OCI-LY7 (cell line): ENCODE measurements around the gene PRR30. TPM values are rescaled to one million over a fixed set of nuclear protein-coding genes. Genes with fewer than 3 reads are reported as not detected.
"Not testable (repeated sequence)": the region's sequence is repeated elsewhere in the genome, so short reads cannot be mapped to it uniquely, and the experiment has no call there.

ENCODE experiments used
- BruUV-seq: library from RNA; stranded (reverse); fragments of 400-500 nt; replicated peaks from 2 replicates; lab custom pipeline; 2021; lab: Mats Ljungman, UMichigan
- CTCF ChIA-PET: fragments of 300-600 bp; sonication (Branson Sonifier 250); formaldehyde crosslinking; loops from one replicate; lab custom pipeline; 2022; ENCODE audit warnings: antibody characterized with exemption; ENCODE audit not compliant: unreplicated experiment; lab: Charles Lee
- POLR2A ChIA-PET: fragments of 300-600 bp; sonication (Branson Sonifier 250); formaldehyde crosslinking; loops from one replicate; lab custom pipeline; 2022; ENCODE audit warnings: antibody characterized with exemption; lab: Charles Lee
- DNase-seq: peaks from one replicate; pipeline ENCODE4 v3.0.0-alpha.2; 2015; ENCODE audit warnings: low spot score
- H2AFZ ChIP-seq: fragments of 200-600 bp; sonication (generic), shearing (Covaris generic); 2 replicates; pipeline ENCODE4 v1.6.1; 2014; ENCODE audit warnings: mild to moderate bottlenecking, antibody characterized with exemption, low read length, moderate library complexity
- H3K27ac ChIP-seq: fragments of 200-600 bp; sonication (generic); 2 replicates; pipeline ENCODE4 v1.5.1; 2014; ENCODE audit warnings: mixed run types, low read depth, mild to moderate bottlenecking, moderate library complexity, low read length, inconsistent platforms; ENCODE audit not compliant: poor library complexity, severe bottlenecking
- H3K36me3 ChIP-seq: fragments of 200-600 bp; sonication (generic); 2 replicates; pipeline ENCODE4 v1.6.1; 2014; ENCODE audit warnings: mild to moderate bottlenecking, antibody characterized with exemption, low read length, moderate library complexity, mixed read lengths; ENCODE audit not compliant: insufficient read depth
- H3K4me1 ChIP-seq: fragments of 200-600 bp; sonication (generic); 2 replicates; pipeline ENCODE4 v1.5.1; 2014; ENCODE audit warnings: mild to moderate bottlenecking, low read length; ENCODE audit not compliant: insufficient read depth, poor library complexity, severe bottlenecking
- H3K4me2 ChIP-seq: fragments of 200-600 bp; sonication (generic); 2 replicates; pipeline ENCODE4 v1.6.1; 2014; ENCODE audit warnings: mild to moderate bottlenecking, low read length
- H3K4me3 ChIP-seq: fragments of 200-600 bp; sonication (generic); 2 replicates; pipeline ENCODE4 v1.5.1; 2014; ENCODE audit warnings: mild to moderate bottlenecking, low read depth, low read length; ENCODE audit not compliant: poor library complexity, severe bottlenecking
- H3K79me2 ChIP-seq: fragments of 200-600 bp; sonication (generic); 2 replicates; pipeline ENCODE4 v1.6.1; 2016; ENCODE audit warnings: low read depth, mild to moderate bottlenecking, low read length, moderate library complexity, mixed read lengths; ENCODE audit not compliant: insufficient read depth
- H3K9me2 ChIP-seq: fragments of 200-600 bp; sonication (generic); 2 replicates; pipeline ENCODE4 v1.6.1; 2016; ENCODE audit warnings: mild to moderate bottlenecking, low read length, mixed read lengths; ENCODE audit not compliant: insufficient read depth
- H3K9me3 ChIP-seq: fragments of 200-600 bp; sonication (generic); 2 replicates; pipeline ENCODE4 v1.6.1; 2014; ENCODE audit warnings: mild to moderate bottlenecking, mixed run types, low read length, mixed read lengths
- H4K20me1 ChIP-seq: fragments of 200-600 bp; sonication (generic); 2 replicates; pipeline ENCODE4 v1.6.1; 2014; ENCODE audit warnings: mild to moderate bottlenecking, antibody characterized with exemption, low read length, moderate library complexity, mixed read lengths; ENCODE audit not compliant: insufficient read depth
- CTCF ChIP-seq: fragments of 200-600 bp; sonication (generic); conservative IDR thresholded peaks from 2 replicates; pipeline ENCODE4 v1.5.1; 2014; ENCODE audit warnings: mild to moderate bottlenecking, antibody characterized with exemption, low read length, moderate library complexity, mixed read lengths
- EZH2phosphoT487 ChIP-seq: fragments of 200-600 bp; sonication (generic); IDR thresholded peaks from 2 replicates; pipeline ENCODE4 v1.6.1; 2018; ENCODE audit warnings: low read depth, borderline replicate concordance, mild to moderate bottlenecking, mixed run types, antibody characterized with exemption, low read length, moderate library complexity, mixed read lengths
- intact Hi-C: fragments of 100-400 bp; cut with micrococcal nuclease; formaldehyde crosslinking; loops from one replicate; pipeline ENCODE4 v1.10.0; 2022; ENCODE audit not compliant: unreplicated experiment
- total RNA-seq, 2 experiments: library from RNA; depleted of rRNA in 1 of 2; stranded (reverse); fragments of >200 nt in 1 of 2; shearing (Covaris generic) in 1 of 2; gene quantifications; 2 replicates each; pipeline ENCODE4 v1.2.3, GENCODE V29; 2014 to 2022

The PRR30 gene
- total RNA-seq, 2 experiments from 2014 or later: not detected

- no peak for DNase-seq
- Histone ChIP-seq H3K4me1 (no peaks in the 10 kb centered on the region), H3K9me3 (no peaks in the 10 kb centered on the region), H4K20me1 (no peaks in the 10 kb centered on the region), H2AFZ (no peak overlapping the region), H3K4me3 (no peak overlapping the region), H3K4me2 (no peak overlapping the region), H3K79me2 (no peaks in the 10 kb centered on the region), H3K9me2 (no peaks in the 10 kb centered on the region), H3K27ac (no peak overlapping the region), H3K36me3 (no peaks in the 10 kb centered on the region)
- BruUV-seq: no TSS peak
- POLR2A ChIA-PET: interaction anchor here (0.6 to 0.9 kb wide), 3 partner anchors 21 to 275 kb away, joined by 3 to 5 read pairs (median 3); no protein-coding TSS in a partner anchor
- TF ChIP-seq CTCF: no peak
- TF ChIP-seq EZH2phosphoT487: no peak
- intact Hi-C loops: no loop called here
- CTCF ChIA-PET: no interaction called here
Observed at GRCh38 chr2:27115519-27115918, 23.7 kb downstream of the PRR30 start.

GRCh38 chr2:27111392-27112078 is 27.7 kb downstream of the PRR30 start:
- H3K4me3 ChIP-seq, H2AFZ ChIP-seq, H3K4me2 ChIP-seq, H3K4me1 ChIP-seq, H3K79me2 ChIP-seq, H3K27ac ChIP-seq, DNase-seq, H3K9me3 ChIP-seq, BruUV-seq, H4K20me1 ChIP-seq, CTCF ChIA-PET, H3K9me2 ChIP-seq, H3K36me3 ChIP-seq: not testable (repeated sequence)
- POLR2A ChIA-PET: interaction anchor here (0.6 kb wide), 1 partner anchor 138 kb away, joined by 4 read pairs; no protein-coding TSS in a partner anchor
- intact Hi-C loops: loop anchor here (5.0 kb wide), 1 partner anchor 191 kb away; no protein-coding TSS in a partner anchor

- intact Hi-C loops: loop anchor here (5.0 kb wide), 1 partner anchor 192 kb away; no protein-coding TSS in a partner anchor
- H3K9me2 ChIP-seq, H3K4me3 ChIP-seq, H2AFZ ChIP-seq, H3K9me3 ChIP-seq, H4K20me1 ChIP-seq, POLR2A ChIA-PET, H3K4me2 ChIP-seq, H3K36me3 ChIP-seq, BruUV-seq, H3K4me1 ChIP-seq, DNase-seq, H3K79me2 ChIP-seq, CTCF ChIA-PET, H3K27ac ChIP-seq: not testable (repeated sequence)
Observed at GRCh38 chr2:27110603-27111352, 28.4 kb downstream of the PRR30 start.
